HL-60 (cell line): ENCODE results near the gene ADGRG6.

Experiments used
- GABPA ChIP-seq: IDR thresholded peaks from 2 replicates; pipeline ENCODE4 v1.6.1; 2012; ENCODE audit warnings: low read depth
- POLR2AphosphoS5 ChIP-seq: IDR thresholded peaks from 2 replicates; pipeline ENCODE4 v1.6.1; 2012; ENCODE audit warnings: low read depth
- TF ChIP-seq, protein P1 (sequence below): IDR thresholded peaks from one replicate; pipeline ENCODE4 v1.5.1; 2011; ENCODE audit warnings: low read length, control low read depth, inconsistent platforms; ENCODE audit not compliant: insufficient read depth

- TF ChIP-seq, protein P1, sequence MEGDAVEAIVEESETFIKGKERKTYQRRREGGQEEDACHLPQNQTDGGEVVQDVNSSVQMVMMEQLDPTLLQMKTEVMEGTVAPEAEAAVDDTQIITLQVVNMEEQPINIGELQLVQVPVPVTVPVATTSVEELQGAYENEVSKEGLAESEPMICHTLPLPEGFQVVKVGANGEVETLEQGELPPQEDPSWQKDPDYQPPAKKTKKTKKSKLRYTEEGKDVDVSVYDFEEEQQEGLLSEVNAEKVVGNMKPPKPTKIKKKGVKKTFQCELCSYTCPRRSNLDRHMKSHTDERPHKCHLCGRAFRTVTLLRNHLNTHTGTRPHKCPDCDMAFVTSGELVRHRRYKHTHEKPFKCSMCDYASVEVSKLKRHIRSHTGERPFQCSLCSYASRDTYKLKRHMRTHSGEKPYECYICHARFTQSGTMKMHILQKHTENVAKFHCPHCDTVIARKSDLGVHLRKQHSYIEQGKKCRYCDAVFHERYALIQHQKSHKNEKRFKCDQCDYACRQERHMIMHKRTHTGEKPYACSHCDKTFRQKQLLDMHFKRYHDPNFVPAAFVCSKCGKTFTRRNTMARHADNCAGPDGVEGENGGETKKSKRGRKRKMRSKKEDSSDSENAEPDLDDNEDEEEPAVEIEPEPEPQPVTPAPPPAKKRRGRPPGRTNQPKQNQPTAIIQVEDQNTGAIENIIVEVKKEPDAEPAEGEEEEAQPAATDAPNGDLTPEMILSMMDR, result no peak
- TF ChIP-seq GABPA (no peak), POLR2AphosphoS5 (no peak)
These were observed 79.4 kb downstream of the ADGRG6 start for GRCh38 chr6:142381181-142381580.
